ENCODE results near the gene TLE7.

TLE7 gene

GRCh38 chr16:71442051-71442440, at the start of gene TLE7:
TLE7 (minus strand) TSS chr16:71442054; CDS start chr16:71433324, 8,730 bp downstream.
- Mint-ChIP-seq H3K36me3 (peaks cover 7% of the 10 kb centered on the region), H3K4me3 (no peak within 1 kb of the TSS), H3K27me3 (peaks cover 21% of the 10 kb centered on the region), H3K9me3 (ENCODE audit: low read depth) (peaks cover 11% of the 10 kb centered on the region), H3K4me1 (ENCODE audit: low read depth) (no peaks in the 10 kb centered on the region), H3K27ac (no peak within 1 kb of the TSS)

- Mint-ChIP-seq H3K27ac (no peak overlapping the region), H3K27me3 (peaks cover 3% of the 10 kb centered on the region), H3K36me3 (no peaks in the 10 kb centered on the region)
Observed at GRCh38 chr16:71491054-71491453, 49.2 kb upstream of the TLE7 start.

GRCh38 chr16:71490361-71490760, 48.5 kb upstream of the TLE7 start:
- Mint-ChIP-seq H3K27me3 (peaks cover 3% of the 10 kb centered on the region), H3K27ac (no peak overlapping the region), H3K4me3 (no peak overlapping the region), H3K4me1 (ENCODE audit: low read depth) (peaks cover 4% of the 10 kb centered on the region), H3K36me3 (no peaks in the 10 kb centered on the region), H3K9me3 (ENCODE audit: low read depth) (no peaks in the 10 kb centered on the region)

More at GRCh38 chr16:71491054-71491453, 49.2 kb upstream of the TLE7 start:
- H3K4me1 Mint-ChIP-seq (ENCODE audit: low read depth), result no peaks in the 10 kb centered on the region
- H3K9me3 Mint-ChIP-seq (ENCODE audit: low read depth), result no peaks in the 10 kb centered on the region
- no peak overlapping the region for H3K4me3 Mint-ChIP-seq

GRCh38 chr16:71489122-71489521, 47.3 kb upstream of the TLE7 start, which contains the start of gene ZNF19:
ZNF19 (minus strand) TSS chr16:71489324; CDS start chr16:71482114, 7,210 bp downstream.
- H3K36me3 Mint-ChIP-seq, result no peaks in the 10 kb centered on the region
- no peak within 1 kb of the TSS for H3K4me3 Mint-ChIP-seq
- no peak within 1 kb of the TSS for H3K27ac Mint-ChIP-seq
- H3K9me3 Mint-ChIP-seq (ENCODE audit: low read depth), result no peaks in the 10 kb centered on the region
- peaks cover 10% of the 10 kb centered on the region for H3K4me1 Mint-ChIP-seq (ENCODE audit: low read depth)
- H3K27me3 Mint-ChIP-seq, result peaks cover 3% of the 10 kb centered on the region

GRCh38 chr16:71484006-71484893, 42.4 kb upstream of the TLE7 start:
- H3K36me3 Mint-ChIP-seq, result peaks cover 6% of the 10 kb centered on the region
- peak overlapping the region; percentile 96 for H3K4me3 Mint-ChIP-seq
- H3K9me3 Mint-ChIP-seq (ENCODE audit: low read depth), result no peaks in the 10 kb centered on the region

GRCh38 chr16:71482569-71482968, 40.7 kb upstream of the TLE7 start:
- Mint-ChIP-seq H3K27ac (no peak overlapping the region), H3K4me3 (peak overlapping the region; percentile 44), H3K4me1 (ENCODE audit: low read depth) (peaks cover 20% of the 10 kb centered on the region), H3K36me3 (peaks cover 9% of the 10 kb centered on the region), H3K27me3 (peaks cover 3% of the 10 kb centered on the region), H3K9me3 (ENCODE audit: low read depth) (no peaks in the 10 kb centered on the region)

More at GRCh38 chr16:71484006-71484893, 42.4 kb upstream of the TLE7 start:
- Mint-ChIP-seq H3K27ac (peak overlapping the region; percentile 92), H3K27me3 (peaks cover 3% of the 10 kb centered on the region), H3K4me1 (ENCODE audit: low read depth) (peaks cover 20% of the 10 kb centered on the region)

GRCh38 chr16:71480956-71481355, 39.1 kb upstream of the TLE7 start:
- no peak overlapping the region for H3K27ac Mint-ChIP-seq

GRCh38 chr16:71479420-71479819, 37.6 kb upstream of the TLE7 start:
- Mint-ChIP-seq H3K4me1 (ENCODE audit: low read depth) (peaks cover 10% of the 10 kb centered on the region), H3K36me3 (peaks cover 35% of the 10 kb centered on the region), H3K27me3 (no peaks in the 10 kb centered on the region), H3K4me3 (no peak overlapping the region), H3K27ac (no peak overlapping the region), H3K9me3 (ENCODE audit: low read depth) (no peaks in the 10 kb centered on the region)

More at GRCh38 chr16:71480956-71481355, 39.1 kb upstream of the TLE7 start:
- no peak overlapping the region for H3K4me3 Mint-ChIP-seq
- H3K27me3 Mint-ChIP-seq, result no peaks in the 10 kb centered on the region
- no peaks in the 10 kb centered on the region for H3K9me3 Mint-ChIP-seq (ENCODE audit: low read depth)
- H3K4me1 Mint-ChIP-seq (ENCODE audit: low read depth), result peaks cover 20% of the 10 kb centered on the region
- peaks cover 22% of the 10 kb centered on the region for H3K36me3 Mint-ChIP-seq

GRCh38 chr16:71476457-71477124, 34.7 kb upstream of the TLE7 start:
- Mint-ChIP-seq H3K36me3 (peaks cover 41% of the 10 kb centered on the region), H3K27me3 (no peaks in the 10 kb centered on the region), H3K9me3 (ENCODE audit: low read depth) (no peaks in the 10 kb centered on the region), H3K4me3 (no peak overlapping the region), H3K4me1 (ENCODE audit: low read depth) (no peaks in the 10 kb centered on the region), H3K27ac (no peak overlapping the region)

GRCh38 chr16:71474864-71475263, 33.0 kb upstream of the TLE7 start:
- Mint-ChIP-seq H3K4me3 (no peak overlapping the region), H3K36me3 (peaks cover 36% of the 10 kb centered on the region), H3K27ac (no peak overlapping the region), H3K27me3 (no peaks in the 10 kb centered on the region), H3K4me1 (ENCODE audit: low read depth) (no peaks in the 10 kb centered on the region), H3K9me3 (ENCODE audit: low read depth) (no peaks in the 10 kb centered on the region)

GRCh38 chr16:71473891-71474290, 32.0 kb upstream of the TLE7 start:
- no peaks in the 10 kb centered on the region for H3K9me3 Mint-ChIP-seq (ENCODE audit: low read depth)
- peaks cover 39% of the 10 kb centered on the region for H3K36me3 Mint-ChIP-seq
- H3K4me1 Mint-ChIP-seq (ENCODE audit: low read depth), result no peaks in the 10 kb centered on the region
- no peak overlapping the region for H3K27ac Mint-ChIP-seq
- no peaks in the 10 kb centered on the region for H3K27me3 Mint-ChIP-seq
- H3K4me3 Mint-ChIP-seq, result no peak overlapping the region

GRCh38 chr16:71472931-71473330, 31.1 kb upstream of the TLE7 start:
- Mint-ChIP-seq H3K27ac (no peak overlapping the region), H3K36me3 (peaks cover 39% of the 10 kb centered on the region), H3K4me1 (ENCODE audit: low read depth) (no peaks in the 10 kb centered on the region), H3K9me3 (ENCODE audit: low read depth) (no peaks in the 10 kb centered on the region), H3K4me3 (no peak overlapping the region), H3K27me3 (no peaks in the 10 kb centered on the region)

- Mint-ChIP-seq H3K4me3 (no peak overlapping the region), H3K4me1 (ENCODE audit: low read depth) (no peaks in the 10 kb centered on the region), H3K36me3 (peaks cover 34% of the 10 kb centered on the region), H3K9me3 (ENCODE audit: low read depth) (no peaks in the 10 kb centered on the region), H3K27me3 (no peaks in the 10 kb centered on the region), H3K27ac (no peak overlapping the region)
Observed at GRCh38 chr16:71472051-71472450, 30.2 kb upstream of the TLE7 start.

- peaks cover 3% of the 10 kb centered on the region for H3K4me1 Mint-ChIP-seq (ENCODE audit: low read depth)
- peaks cover 4% of the 10 kb centered on the region for H3K36me3 Mint-ChIP-seq
- H3K27me3 Mint-ChIP-seq, result no peaks in the 10 kb centered on the region
- no peaks in the 10 kb centered on the region for H3K9me3 Mint-ChIP-seq (ENCODE audit: low read depth)
- H3K4me3 Mint-ChIP-seq, result no peak overlapping the region
- no peak overlapping the region for H3K27ac Mint-ChIP-seq
Observed at GRCh38 chr16:71467810-71468209, 26.0 kb upstream of the TLE7 start.

GRCh38 chr16:71464231-71464630, 22.4 kb upstream of the TLE7 start:
- Mint-ChIP-seq H3K9me3 (ENCODE audit: low read depth) (no peaks in the 10 kb centered on the region), H3K27ac (no peak overlapping the region), H3K36me3 (peaks cover 2% of the 10 kb centered on the region), H3K4me3 (no peak overlapping the region), H3K27me3 (no peaks in the 10 kb centered on the region), H3K4me1 (ENCODE audit: low read depth) (peaks cover 27% of the 10 kb centered on the region)

All from activated naive CD8-positive, alpha-beta T cell (primary cell).